GM18907 (cell line): ENCODE data around the gene TENT4A.
A peak's percentile ranks its signal among the peaks of the same experiment; 100 is the strongest.

ENCODE experiments used
- ATAC-seq: cut with Tn5 transposase; IDR thresholded peaks from one replicate; pipeline ENCODE4 v1.9.1; 2021; ENCODE audit warnings: mild to moderate bottlenecking, moderate library complexity; ENCODE audit not compliant: unreplicated experiment

The TENT4A gene

DNA sequence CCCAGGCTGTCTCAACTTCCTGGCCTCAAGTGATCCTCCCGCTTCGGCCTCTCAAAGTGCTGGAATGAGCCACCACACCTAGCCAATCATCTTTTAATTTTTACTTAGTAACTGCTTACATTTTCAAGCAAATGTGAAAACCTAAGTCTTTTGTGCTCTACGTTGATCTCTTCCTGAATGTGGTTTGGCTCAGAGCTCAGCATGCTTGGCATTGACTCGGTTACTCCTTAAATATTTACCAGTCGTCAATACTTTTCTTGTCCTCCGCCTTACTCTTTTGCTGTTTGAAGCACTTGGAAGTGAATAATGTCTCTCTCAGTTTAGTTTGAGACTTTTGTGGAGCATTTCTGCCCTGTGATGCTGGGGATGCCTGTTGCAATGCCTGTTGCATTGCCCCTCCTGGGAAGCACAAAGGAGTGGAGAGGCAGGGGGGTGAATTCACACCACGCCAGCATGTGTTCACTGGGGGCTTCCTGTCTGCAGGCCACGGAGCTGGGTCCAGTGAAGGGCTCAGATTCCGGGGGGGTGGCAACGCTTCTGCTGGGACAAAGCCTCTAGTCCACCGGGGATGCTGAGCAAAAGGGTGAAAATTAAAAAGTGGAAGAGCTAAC, 13.1 kb upstream of the TENT4A start:
- no peak for ATAC-seq

DNA sequence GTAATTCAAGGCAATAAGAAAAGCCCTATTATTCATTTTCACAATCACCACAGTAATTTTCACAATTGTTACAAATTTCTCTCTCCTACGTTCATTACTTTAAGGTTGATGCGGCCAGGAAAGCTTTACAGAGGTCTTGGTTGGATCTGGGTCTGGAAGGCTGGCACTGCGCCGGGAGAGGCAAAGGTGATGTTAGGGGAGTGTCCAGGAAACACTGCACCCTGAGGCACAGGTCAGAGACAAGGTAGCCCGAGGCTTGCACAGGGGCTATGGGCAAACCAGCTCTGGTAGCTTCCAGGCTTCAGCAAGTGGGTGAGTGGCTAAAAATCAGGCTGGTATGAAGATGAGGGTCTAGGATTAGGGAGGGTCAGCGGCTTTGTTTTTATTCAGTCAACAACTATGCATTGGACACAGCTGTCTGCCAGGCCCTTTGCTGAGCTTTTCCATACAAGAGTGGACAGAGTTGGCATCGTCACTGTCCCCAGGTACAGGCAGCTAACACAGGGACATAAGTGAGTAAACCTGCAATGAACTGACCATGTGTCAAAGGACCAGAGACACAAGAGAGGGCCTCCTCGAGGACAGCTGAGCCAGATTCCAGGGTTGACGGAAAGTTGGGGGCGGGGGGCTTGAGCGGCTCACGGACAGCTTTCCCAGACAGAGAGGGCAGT, 12.4 kb upstream of the TENT4A start:
- no peak for ATAC-seq

DNA sequence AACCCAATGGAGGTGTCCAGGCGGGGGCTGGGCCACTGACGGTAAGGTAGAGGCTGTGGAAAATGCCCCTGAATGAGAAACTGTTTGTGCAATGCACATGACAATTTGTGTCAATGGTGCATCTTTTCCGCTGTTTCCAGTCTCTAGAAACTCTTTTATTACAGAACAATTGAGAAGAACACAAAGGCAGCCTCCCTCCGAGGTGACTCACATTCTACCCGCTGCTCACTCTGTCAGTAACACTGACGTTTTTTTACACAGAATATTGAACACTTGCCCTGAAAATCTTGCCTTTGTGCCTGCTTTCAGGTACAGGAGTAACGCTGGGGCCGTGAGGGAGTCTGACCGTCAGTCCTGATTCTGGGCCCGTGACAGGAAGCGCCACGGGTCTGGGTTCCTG, 11.7 kb upstream of the TENT4A start:
- no peak for ATAC-seq

DNA sequence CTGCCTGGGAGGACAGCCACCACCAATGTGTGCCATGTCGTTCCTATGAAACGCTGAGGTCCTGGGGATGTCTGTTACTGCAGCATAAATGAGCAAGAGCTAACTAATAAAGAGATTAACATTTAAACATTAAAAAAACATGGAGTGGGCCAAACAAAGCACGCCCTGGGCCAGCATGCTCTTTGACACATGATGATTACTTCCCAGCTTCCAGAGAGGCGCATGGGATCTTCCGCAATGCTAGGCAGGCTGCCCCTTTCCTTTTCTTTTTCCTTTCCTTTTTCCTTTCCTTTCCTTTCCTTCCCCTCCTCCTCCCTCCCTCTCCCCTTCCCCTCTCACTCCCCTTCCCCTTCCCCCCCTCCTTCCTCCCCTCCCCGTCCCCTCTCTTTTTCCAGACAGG, 10.6 kb upstream of the TENT4A start:
- no peak for ATAC-seq

DNA sequence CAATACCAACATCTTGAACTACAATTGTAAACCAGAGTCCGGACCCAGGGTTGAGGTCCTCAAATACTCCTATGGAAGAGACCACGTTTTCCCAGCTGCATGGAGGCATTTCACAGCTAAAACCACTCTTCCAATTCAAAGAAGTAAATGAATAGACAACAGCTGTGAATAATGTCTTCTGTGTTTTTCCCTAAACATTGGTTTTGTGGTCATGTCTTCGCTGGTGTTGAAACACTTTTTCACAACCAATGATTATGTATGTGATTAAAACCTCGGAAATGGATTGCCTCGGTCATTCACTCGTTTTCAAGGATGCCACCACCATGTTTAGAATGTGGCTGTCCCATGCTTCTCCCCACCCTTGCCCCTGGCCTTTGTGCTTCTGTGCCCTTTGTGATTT, 9.4 kb upstream of the TENT4A start:
- ATAC-seq: no peak

DNA sequence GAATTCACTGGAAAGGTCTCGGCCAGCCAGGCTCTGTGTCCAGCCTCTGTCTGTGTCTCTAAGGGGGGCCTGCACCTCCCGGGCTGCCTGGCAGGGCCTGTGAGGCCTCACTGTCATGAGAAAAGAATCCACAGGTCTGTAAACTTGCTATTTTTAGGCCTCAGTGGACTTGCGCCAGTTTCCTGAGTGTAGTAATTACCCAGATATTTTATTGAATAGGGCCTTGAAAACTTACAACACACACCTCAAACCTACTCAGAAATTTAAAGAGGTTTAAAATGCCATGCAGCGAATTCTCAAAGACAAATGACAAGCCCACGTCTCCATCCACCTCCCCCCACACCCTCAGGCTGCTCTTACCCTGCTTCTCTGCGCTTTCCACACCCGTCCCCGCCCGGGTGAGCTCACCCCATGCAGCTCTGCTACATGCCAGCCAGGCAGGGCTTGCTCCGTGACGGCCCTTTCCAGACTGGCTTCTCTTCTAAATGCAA, 8.8 kb upstream of the TENT4A start:
- ATAC-seq: no peak

DNA sequence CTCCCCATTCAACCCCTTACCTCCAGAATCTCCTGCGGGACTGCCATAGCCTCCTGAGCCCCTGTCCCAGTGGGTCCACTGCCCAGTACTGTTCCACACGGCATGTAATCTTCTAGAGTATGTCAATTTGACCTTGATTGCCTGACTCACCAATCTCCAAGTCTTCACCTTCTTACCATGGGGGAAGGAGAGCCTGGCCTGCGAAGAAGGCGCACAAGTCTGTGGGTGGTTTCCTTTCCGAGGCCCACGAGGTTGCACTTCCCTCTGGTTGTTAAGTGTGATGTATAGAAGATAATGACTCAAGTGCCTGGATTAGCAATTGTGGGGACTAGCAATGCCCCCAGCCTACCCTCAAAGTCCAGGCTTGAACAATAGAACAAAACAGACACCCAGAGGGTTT, 8.1 kb upstream of the TENT4A start:
- peak; percentile 52 for ATAC-seq

DNA sequence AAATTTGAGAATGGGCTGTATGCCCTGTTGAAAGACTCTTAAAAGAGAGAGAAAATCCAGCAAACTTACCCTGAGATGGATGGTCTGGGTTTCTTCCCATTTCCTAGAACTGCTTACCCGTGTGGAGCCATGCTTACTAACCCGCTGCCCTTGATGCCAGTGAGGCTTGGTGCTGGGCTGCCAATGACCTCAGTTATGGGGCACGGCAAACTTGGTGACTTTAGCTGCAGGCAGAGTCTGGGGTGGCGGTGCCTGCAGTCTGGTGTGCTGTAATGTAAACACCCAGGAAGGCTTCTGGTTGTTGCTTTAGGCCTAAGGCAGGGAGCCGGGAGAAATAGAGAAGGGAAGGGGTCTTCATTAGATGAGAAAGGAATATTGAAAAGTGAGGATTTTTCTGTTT, 7.3 kb upstream of the TENT4A start:
- ATAC-seq: no peak

DNA sequence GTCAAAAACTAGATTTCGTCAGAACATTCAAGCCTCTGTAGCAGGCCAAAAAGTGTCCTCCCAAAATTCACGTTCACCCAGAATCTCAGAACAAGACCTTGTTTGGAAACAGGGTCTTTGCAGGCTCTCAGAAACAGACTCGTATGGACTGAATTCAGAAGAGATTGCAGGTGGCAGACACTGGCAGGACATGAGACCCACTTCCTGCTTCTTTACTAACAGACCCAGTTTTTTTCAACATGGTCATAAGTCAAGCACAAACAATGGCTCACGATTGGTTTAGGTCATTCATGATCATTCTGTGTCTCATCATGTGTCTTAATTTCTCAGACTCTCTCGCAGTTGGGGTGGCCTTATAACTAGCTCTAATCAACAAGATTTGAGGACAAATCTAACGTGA, 5.4 kb upstream of the TENT4A start:
- ATAC-seq: no peak

DNA sequence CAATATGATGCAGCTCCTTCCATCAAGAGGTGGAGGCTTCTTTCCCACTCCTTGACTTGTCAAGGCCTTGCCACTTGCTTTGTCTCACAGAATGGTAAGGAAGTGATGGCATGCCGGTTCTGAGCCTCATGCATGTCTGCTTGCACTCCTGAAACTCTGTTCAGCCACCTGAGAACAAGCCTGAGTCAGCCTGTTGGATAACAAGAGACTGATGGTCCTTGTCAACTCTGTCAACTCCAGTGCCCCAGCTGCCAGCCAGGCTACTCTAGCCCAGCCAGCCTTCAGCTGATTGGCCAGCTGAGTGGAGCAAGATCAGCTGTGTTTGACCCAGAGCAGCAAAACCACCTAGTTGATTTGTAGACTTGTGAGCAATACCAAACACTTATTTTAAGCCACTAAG, 4.4 kb upstream of the TENT4A start:
- ATAC-seq: no peak

DNA sequence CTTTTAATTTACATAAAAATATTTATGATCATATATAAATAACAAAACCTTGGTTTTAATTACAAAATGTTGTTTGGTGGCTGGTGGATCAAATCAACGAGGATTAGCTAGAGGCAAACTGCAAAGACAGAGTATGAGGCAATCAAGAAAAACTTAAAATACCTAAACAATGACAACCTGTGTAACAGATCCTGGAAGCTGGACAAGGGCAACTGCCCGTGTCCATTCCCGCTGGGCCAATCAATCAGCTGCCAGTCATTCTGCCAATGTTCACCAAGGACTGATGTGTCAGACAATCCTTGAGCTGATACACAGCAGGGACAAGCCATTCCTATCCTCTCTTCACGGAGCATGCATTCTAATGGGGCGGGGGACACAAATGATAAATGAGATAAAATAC, 3.2 kb upstream of the TENT4A start:
- ATAC-seq: no peak

DNA sequence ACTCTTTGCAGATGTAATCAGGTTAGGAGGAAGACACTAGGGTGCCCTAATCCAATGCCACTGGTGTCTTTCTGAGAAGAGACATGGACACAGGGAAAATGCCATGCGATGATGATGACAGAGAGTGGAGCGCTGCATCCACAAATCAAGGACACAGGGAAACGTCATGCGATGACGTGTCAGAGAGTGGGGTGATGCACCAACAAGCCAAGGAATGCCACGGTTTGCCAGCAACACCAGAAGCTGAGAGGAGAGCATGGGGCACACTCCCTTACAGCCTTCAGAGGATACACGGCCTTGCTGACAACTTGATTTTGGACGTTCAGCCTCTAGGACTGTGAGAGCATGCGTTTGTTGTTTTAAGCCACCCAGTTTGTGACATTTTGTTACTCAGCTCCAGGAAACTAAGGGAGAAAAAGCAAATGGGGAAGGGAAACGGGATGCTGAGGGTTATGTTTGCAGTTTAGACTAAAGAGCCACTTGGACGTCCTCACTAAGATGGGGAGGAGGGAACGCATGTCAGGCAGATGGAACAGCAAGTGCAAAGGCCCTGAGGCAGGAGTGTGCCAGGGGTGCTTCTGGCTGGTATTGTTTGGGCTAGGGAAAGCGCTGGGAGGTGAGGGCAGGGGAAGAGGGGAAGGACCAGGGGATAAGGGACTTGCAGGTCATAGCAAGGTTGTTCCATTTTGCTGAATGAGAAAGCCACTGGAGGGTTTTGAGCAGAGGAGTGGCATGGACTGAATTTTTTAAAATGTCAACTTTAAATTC, 2.5 kb upstream of the TENT4A start:
- no peak for ATAC-seq

DNA sequence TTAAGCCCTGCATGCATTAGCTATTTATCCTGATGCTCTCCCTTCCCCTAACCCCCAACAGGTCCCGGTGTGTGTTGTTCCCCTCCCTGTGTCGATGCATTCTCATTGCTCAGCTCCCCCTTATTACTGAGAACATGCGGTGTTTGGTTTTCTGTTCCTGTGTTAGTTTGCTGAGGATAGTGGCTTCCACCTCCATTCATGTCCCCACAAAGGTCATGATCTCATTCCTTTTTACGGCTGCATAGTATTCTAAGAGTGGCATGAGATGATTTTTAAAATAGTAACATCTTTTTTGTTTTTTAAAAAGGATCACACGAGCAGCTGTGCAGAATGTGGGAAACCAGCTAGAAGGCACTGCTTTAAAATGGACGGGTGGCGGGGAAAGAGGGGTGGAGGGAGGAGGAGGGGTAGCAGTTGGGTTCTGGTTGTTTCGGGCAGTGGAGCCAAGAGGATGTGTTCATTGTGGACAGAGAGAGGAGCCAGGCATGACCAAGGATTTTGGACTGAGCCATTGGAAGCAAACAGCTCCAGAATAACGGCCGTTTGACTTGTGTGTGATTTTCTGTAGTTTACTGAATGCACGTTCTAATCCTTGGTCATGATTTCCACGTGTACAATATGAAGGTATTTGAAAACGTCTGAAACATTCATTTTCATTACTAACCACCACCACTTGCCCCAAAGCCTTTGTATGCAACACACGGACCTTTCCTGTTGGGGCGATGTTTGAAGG, 1.7 kb upstream of the TENT4A start:
- ATAC-seq: peak; percentile 27

DNA sequence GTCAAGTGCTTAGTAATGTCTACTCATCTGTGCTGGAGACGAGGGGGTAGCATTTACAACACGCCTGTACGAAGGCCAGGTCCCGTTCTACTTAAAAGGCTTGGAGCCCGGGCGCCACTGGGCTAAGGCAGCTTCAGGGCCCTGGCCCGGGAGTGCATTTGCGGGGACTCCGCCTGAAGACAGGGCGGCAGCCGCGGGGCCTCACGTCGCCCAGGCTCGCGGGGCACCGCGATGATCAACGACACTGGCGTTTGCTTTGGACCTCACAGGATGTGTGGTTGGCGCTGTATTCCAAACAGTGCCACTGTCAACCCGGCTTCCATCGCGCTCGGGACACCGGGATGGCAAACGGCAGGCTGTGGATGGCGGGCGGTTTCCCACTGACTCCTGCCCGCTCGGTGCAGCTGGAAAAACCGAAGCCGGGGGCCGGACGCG, 1.1 kb upstream of the TENT4A start:
- ATAC-seq: peak; percentile 23

DNA sequence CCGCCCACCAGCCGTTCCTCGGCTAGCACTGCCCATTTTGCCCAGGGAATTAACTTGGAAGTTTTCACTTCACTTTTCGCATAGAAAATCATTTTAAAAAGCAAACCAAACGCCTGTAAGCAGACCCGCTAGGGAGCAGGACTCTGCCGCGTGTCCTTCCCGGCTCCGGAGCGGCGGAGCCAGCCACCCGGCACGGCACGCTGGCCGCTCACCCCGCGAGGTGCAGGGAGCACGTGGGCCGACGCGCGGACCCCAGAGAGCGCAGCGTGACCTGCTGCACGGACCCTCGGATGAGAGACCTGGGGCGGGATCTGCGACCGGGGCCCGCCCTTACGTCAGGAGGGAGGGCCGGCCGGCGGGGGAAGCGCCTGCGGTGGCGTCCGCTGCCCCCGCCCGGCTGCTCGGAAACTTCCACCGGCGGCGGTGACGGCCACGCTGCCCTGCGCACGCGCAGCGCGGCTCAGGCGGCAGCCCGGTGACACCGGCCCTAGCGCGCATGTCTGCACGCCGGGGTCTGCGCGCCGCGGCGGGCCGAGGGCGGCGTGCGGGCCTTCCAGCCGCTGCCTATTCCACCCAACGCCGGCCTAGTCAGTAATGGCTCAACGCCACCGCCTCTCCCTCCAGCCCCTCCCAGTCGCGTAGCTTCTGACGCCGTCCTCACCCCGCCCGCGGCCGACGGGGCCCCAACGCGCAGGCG, 507 bp upstream of the TENT4A start:
- peak; percentile 73 for ATAC-seq

DNA sequence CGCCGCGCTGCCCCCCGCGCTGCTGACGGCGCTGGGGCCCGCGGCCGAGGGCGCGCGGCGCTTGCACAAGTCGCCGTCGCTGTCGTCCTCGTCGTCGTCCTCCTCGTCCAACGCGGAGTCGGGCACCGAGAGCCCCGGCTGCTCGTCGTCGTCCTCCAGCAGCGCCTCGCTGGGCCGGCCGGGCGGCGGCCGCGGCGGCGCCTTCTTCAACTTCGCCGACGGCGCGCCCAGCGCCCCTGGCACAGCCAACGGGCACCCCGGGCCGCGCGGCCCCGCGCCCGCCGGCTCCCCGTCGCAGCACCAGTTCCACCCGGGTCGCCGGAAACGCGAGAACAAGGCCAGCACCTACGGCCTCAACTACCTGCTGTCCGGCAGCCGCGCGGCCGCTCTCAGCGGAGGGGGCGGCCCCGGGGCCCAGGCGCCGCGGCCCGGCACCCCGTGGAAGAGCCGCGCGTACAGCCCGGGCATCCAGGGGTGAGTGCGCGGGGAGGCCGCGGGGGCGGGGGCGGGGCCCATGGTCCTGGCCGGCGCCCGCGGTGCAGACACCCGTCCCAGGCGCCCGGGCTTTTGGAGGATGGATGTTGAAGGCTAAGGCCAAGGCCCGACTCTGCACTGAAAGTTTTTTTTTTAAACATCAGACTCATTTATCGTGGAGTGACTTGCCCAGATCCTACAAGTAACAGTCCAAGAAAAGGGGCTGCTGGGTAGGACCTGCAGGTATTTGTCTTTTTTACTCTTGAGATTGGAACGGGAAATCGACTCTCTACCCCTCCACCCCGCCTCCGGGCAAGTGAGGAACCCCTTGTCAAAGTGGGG, 1.2 kb downstream of the TENT4A start:
- no peak for ATAC-seq

DNA sequence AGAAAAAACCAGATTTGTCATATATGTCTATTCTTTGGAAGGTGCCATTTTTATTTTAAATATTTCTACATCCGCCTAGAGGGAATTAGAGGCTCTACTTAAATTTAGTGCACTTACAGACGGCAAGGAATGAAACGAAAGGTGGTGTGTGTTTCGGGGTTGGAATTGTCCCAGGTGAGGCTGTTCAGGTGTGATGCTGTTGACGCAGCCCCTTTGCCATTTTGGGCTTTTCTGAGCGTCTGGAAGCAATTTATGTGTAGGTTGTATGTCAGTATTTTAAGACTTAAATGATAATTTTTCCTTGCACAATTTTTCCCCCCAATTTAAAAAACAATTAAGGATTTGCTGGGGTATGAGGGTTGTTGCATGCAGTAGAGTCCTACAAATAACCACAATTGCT, 2.0 kb downstream of the TENT4A start:
- ATAC-seq: no peak

DNA sequence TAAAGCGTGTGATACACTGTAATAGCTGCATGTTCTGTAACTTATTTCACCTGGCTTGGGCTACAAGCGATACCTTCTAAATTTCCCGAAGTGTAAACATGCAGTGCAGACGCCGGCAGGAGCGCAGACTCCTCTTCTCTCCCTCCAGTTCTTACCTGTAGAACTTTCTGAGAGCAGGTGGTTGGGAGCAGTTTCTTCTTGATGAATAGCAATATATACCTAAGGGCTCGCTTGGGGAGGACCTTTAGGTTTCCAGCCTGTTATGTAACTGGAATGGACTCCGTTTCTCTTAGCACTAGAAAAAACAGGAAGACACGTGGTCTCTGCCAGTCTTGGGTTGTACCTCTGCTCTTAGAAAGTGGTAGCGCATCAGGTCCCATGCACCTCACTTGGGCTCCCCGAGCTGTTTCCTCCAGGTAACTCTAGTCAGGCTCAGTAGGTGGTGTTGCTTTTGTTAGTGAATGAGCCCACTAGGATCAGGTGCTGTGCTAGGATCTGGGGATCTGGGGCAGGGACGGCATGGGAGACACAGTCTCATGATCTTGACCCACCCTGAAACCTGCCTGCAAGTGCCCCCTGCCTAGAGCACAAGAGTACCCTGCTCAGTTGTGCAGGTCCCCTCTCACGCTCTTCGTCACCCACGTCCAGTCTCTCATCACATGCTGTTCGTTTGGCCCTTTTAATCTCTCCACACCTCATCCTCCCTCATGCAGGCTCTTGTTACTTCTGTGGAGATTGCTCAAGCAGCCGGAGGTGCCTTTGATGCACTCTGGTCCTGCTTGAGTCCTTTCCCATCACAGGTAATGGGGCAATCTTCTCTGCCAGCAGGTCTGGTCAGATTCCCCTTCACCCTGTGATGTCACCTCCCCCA, 2.8 kb downstream of the TENT4A start:
- no peak for ATAC-seq

DNA sequence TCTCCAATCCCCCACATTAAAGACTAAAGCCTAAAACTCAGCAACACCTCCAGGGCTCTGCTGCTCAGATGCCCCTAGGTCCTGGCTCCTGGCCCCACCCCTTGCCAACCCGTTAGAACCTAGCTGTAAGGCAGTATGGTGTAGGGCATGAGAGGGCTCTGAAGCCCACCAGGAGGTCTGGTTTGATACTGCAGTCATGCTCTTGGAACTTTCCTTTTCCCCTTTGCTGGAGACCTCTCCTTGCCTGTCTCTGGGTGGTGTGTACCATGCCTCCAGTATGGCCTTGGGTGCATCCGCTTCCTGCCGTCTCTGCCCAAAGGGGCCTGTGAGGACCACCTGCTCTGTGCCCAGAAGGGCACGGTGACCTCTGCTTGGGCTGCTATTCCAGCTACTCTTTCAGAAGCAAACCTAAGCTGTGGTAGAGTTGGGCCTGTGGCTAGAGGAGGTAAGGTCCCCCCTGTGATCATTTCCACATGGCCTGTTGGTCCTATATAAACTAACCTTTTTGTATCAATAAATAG, 3.5 kb downstream of the TENT4A start:
- no peak for ATAC-seq
